WTC11 (cell line): Measurements from ENCODE around the gene CD209. TPM values are rescaled to one million over a fixed set of nuclear protein-coding genes. Genes with fewer than 3 reads are reported as not detected.
A peak's percentile ranks its signal among the peaks of the same experiment; 100 is the strongest.

Source experiments
- ATAC-seq: fragments of 200-7000 bp; cut with Tn5 transposase; 2 replicates; pipeline ENCODE4 v1.10.0; 2021; ENCODE audit warnings: mild to moderate bottlenecking, moderate library complexity
- CTCF ChIA-PET: fragments of 300-600 bp; sonication (Branson Sonifier 250); formaldehyde crosslinking; loops from one replicate; lab custom pipeline; 2021; ENCODE audit warnings: antibody characterized with exemption; lab: Charles Lee
- POLR2A ChIA-PET: fragments of 350-600 bp; sonication (Branson Sonifier 250); formaldehyde crosslinking; loops from one replicate; lab custom pipeline; 2021; ENCODE audit warnings: antibody characterized with exemption; lab: Charles Lee
- DNase-seq: peaks from one replicate; pipeline ENCODE4 v3.0.0; 2021; ENCODE audit warnings: low spot score
- H3K27ac Mint-ChIP-seq: 2 replicates; pipeline ENCODE4 v1.8.0; 2021; ENCODE audit warnings: mixed read lengths
- H3K27me3 Mint-ChIP-seq: 2 replicates; pipeline ENCODE4 v1.8.0; 2021; ENCODE audit warnings: low read depth, mild to moderate bottlenecking, moderate library complexity, mixed read lengths
- H3K36me3 Mint-ChIP-seq: 2 replicates; pipeline ENCODE4 v1.8.0; 2021; ENCODE audit warnings: mixed read lengths
- H3K4me1 Mint-ChIP-seq: 2 replicates; pipeline ENCODE4 v1.8.0; 2022; ENCODE audit warnings: mixed read lengths
- H3K4me3 Mint-ChIP-seq: 2 replicates; pipeline ENCODE4 v1.8.0; 2021; ENCODE audit warnings: mild to moderate bottlenecking, moderate library complexity, mixed read lengths
- H3K9me3 Mint-ChIP-seq: 2 replicates; pipeline ENCODE4 v1.8.0; 2021; ENCODE audit warnings: mixed read lengths
- ATF1 ChIP-seq: sonication (generic); formaldehyde crosslinking; IDR thresholded peaks from 2 replicates; pipeline ENCODE4 v1.8.1; 2023; ENCODE audit warnings: mild to moderate bottlenecking, moderate library complexity, missing genetic modification reagents
- EMX1 ChIP-seq: fragments of 250-450 bp; sonication (Bioruptor Pico); IDR thresholded peaks from 2 replicates; pipeline ENCODE4 v1.8.0; 2021; ENCODE audit warnings: mild to moderate bottlenecking
- GTF2I ChIP-seq: fragments of 250-450 bp; sonication (Bioruptor Pico); conservative IDR thresholded peaks from 2 replicates; pipeline ENCODE4 v1.4.0; 2021; ENCODE audit warnings: mild to moderate bottlenecking
- HMGA2 ChIP-seq: fragments of 250-450 bp; sonication (Bioruptor Pico); IDR thresholded peaks from 2 replicates; pipeline ENCODE4 v1.4.0; 2021; ENCODE audit warnings: mild to moderate bottlenecking, moderate library complexity
- MYBL2 ChIP-seq: sonication (generic); formaldehyde crosslinking; IDR thresholded peaks from 2 replicates; pipeline ENCODE4 v1.8.1; 2023; ENCODE audit warnings: mild to moderate bottlenecking, moderate library complexity, missing genetic modification reagents
- NR2C2 ChIP-seq: sonication (generic); formaldehyde crosslinking; IDR thresholded peaks from 2 replicates; pipeline ENCODE4 v1.8.0; 2022; ENCODE audit warnings: mild to moderate bottlenecking, missing genetic modification reagents
- SMAD3 ChIP-seq: sonication (generic); formaldehyde crosslinking; IDR thresholded peaks from 2 replicates; pipeline ENCODE4 v1.8.0; 2022; ENCODE audit warnings: missing genetic modification reagents, mild to moderate bottlenecking, borderline replicate concordance
- TCF7 ChIP-seq: sonication (generic); formaldehyde crosslinking; IDR thresholded peaks from 2 replicates; pipeline ENCODE4 v1.8.0; 2022; ENCODE audit warnings: mild to moderate bottlenecking, low read depth, missing genetic modification reagents, moderate library complexity
- TEAD1 ChIP-seq: sonication (generic); formaldehyde crosslinking; IDR thresholded peaks from 2 replicates; pipeline ENCODE4 v1.8.0; 2022; ENCODE audit warnings: mild to moderate bottlenecking, missing genetic modification reagents
- ZNF121 ChIP-seq: sonication (generic); formaldehyde crosslinking; IDR thresholded peaks from 2 replicates; pipeline ENCODE4 v1.8.0; 2023; ENCODE audit warnings: missing genetic modification reagents
- ZNF317 ChIP-seq: sonication (generic); formaldehyde crosslinking; IDR thresholded peaks from 2 replicates; pipeline ENCODE4 v1.8.1; 2023; ENCODE audit warnings: low read depth, mild to moderate bottlenecking, moderate library complexity, missing genetic modification reagents, borderline replicate concordance
- ZNF423 ChIP-seq: fragments of 250-450 bp; sonication (Bioruptor Pico); IDR thresholded peaks from 2 replicates; pipeline ENCODE4 v2.1.2; 2022; ENCODE audit warnings: mild to moderate bottlenecking, moderate library complexity
- total RNA-seq: library from RNA; stranded (reverse); gene quantifications from 3 replicates; pipeline ENCODE4 v1.2.3, GENCODE V29; 2021
- TF ChIP-seq, protein P1 (sequence below): sonication (generic); formaldehyde crosslinking; IDR thresholded peaks from 2 replicates; pipeline ENCODE4 v1.8.1; 2023; ENCODE audit warnings: mild to moderate bottlenecking, missing genetic modification reagents
- TF ChIP-seq, protein P2 (sequence below): sonication (generic); formaldehyde crosslinking; IDR thresholded peaks from 2 replicates; pipeline ENCODE4 v1.8.0; 2023; ENCODE audit warnings: missing genetic modification reagents, mild to moderate bottlenecking, borderline replicate concordance
- TF ChIP-seq, protein P3 (sequence below): sonication (generic); formaldehyde crosslinking; IDR thresholded peaks from 2 replicates; pipeline ENCODE4 v1.8.1; 2022; ENCODE audit warnings: low read depth, mild to moderate bottlenecking, moderate library complexity, missing genetic modification reagents, borderline replicate concordance
- TF ChIP-seq, protein P4 (sequence below): sonication (generic); formaldehyde crosslinking; IDR thresholded peaks from 2 replicates; pipeline ENCODE4 v1.8.0; 2022; ENCODE audit warnings: mild to moderate bottlenecking, missing genetic modification reagents

CD209 gene
- total RNA-seq, 1 experiment from 2014 or later, result not detected

DNA sequence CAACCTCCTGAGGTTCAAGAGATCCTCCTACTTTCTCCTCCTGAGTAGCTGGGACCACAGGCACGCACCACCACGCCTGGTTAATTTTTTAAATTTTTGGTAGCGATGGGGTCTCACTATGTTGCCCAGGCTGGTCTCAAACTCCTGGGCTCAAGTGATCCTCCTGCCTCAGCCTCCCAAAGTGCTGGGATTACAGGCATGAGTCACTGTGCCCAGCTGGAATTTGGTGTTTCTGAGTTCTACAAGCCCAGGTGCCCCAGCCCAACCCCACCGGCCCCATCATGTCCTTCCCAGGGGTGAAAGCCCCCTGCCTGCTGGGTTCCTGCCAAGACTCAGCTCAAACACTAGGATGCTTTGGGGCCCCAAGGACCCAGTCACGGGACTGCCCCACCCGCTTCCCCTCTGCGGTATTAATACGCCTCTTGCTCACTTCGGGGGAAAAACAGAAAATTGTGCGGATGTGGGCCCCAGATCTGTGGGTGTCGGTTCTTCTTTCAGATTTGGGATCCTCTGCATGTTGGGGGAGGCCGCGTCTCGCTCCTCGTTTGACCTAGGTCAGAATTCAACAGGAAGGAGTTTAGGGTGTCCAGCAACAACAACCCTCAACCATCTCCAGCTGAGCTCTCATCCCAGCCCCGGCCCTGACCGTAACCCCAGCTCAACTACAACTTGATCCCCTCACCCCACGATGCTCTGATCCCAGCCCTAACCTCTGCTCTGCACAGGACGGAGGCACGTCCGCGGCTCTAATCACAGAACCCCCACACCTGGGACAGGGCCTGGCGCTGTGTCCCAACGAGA, 41.7 kb downstream of the CD209 start:
- Mint-ChIP-seq H3K36me3 (no peaks in the 10 kb centered on the region), H3K4me3 (no peak overlapping the region), H3K9me3 (no peaks in the 10 kb centered on the region), H3K4me1 (no peaks in the 10 kb centered on the region), H3K27me3 (no peaks in the 10 kb centered on the region; the same call in 1 of the 2 replicates), H3K27ac (no peak overlapping the region)
- POLR2A ChIA-PET, result no interaction called here
- no peak for TF ChIP-seq TCF7
- TF ChIP-seq MYBL2 (CRISPR knock-in tag), result no peak
- TF ChIP-seq SMAD3 (CRISPR knock-in tag), result no peak
- peak; percentile 55 for TF ChIP-seq ZNF121 (CRISPR knock-in tag)
- no peak for TF ChIP-seq EMX1 (CRISPR knock-in tag)
- TF ChIP-seq GTF2I (CRISPR knock-in tag), result 0 out of 2 replicates have a peak, but pooled peaks have one; percentile 33
- no peak for TF ChIP-seq ATF1 (CRISPR knock-in tag)
- no peak for TF ChIP-seq ZNF423 (CRISPR knock-in tag)
- TF ChIP-seq NR2C2 (CRISPR knock-in tag), result no peak
- TF ChIP-seq TEAD1, result no peak
- no peak for DNase-seq
- CTCF ChIA-PET, result no interaction called here
- no peak for ATAC-seq

DNA sequence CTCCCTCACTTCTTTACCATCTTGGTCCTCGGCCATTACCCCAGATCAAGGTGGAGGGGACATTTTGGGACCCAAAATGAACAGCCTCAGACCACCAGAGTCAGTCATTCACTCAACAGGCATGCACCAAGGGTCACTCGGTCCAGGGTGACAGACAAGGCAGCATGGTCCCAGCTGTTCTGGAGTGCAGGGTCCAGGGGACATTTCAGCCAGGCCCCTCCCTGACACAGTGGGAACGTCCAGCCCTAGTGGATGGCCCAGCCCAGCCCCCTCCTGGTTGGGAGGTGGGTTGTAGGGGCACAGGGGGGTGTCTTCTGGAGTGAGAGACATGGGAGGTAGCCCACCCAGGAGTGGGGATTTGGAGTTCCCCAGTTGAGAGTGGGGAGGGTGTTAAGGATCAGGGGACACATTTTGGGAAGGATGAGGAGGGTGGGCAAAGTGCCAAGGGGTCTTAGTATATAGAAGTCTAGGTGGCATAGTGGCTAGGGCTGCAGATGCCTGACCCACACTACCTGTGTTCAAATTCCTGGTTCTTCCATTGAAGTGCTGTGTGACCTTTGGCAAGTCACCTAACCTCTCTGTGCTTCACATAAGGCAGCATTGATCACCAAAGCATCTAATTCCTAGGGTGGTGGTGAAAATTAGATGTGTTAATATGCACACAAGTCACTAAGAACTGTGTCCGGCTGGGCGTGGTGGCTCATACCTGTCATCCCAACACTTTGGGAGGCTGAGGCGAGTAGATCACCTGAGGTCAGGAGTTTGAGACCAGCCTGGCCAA, 42.9 kb downstream of the CD209 start:
- Mint-ChIP-seq H3K4me1 (no peaks in the 10 kb centered on the region), H3K9me3 (no peaks in the 10 kb centered on the region)
- TF ChIP-seq, protein P1, sequence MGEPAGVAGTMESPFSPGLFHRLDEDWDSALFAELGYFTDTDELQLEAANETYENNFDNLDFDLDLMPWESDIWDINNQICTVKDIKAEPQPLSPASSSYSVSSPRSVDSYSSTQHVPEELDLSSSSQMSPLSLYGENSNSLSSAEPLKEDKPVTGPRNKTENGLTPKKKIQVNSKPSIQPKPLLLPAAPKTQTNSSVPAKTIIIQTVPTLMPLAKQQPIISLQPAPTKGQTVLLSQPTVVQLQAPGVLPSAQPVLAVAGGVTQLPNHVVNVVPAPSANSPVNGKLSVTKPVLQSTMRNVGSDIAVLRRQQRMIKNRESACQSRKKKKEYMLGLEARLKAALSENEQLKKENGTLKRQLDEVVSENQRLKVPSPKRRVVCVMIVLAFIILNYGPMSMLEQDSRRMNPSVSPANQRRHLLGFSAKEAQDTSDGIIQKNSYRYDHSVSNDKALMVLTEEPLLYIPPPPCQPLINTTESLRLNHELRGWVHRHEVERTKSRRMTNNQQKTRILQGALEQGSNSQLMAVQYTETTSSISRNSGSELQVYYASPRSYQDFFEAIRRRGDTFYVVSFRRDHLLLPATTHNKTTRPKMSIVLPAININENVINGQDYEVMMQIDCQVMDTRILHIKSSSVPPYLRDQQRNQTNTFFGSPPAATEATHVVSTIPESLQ (CRISPR knock-in tag), result no peak
- TF ChIP-seq, protein P2, sequence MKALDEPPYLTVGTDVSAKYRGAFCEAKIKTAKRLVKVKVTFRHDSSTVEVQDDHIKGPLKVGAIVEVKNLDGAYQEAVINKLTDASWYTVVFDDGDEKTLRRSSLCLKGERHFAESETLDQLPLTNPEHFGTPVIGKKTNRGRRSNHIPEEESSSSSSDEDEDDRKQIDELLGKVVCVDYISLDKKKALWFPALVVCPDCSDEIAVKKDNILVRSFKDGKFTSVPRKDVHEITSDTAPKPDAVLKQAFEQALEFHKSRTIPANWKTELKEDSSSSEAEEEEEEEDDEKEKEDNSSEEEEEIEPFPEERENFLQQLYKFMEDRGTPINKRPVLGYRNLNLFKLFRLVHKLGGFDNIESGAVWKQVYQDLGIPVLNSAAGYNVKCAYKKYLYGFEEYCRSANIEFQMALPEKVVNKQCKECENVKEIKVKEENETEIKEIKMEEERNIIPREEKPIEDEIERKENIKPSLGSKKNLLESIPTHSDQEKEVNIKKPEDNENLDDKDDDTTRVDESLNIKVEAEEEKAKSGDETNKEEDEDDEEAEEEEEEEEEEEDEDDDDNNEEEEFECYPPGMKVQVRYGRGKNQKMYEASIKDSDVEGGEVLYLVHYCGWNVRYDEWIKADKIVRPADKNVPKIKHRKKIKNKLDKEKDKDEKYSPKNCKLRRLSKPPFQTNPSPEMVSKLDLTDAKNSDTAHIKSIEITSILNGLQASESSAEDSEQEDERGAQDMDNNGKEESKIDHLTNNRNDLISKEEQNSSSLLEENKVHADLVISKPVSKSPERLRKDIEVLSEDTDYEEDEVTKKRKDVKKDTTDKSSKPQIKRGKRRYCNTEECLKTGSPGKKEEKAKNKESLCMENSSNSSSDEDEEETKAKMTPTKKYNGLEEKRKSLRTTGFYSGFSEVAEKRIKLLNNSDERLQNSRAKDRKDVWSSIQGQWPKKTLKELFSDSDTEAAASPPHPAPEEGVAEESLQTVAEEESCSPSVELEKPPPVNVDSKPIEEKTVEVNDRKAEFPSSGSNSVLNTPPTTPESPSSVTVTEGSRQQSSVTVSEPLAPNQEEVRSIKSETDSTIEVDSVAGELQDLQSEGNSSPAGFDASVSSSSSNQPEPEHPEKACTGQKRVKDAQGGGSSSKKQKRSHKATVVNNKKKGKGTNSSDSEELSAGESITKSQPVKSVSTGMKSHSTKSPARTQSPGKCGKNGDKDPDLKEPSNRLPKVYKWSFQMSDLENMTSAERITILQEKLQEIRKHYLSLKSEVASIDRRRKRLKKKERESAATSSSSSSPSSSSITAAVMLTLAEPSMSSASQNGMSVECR (CRISPR knock-in tag), result no peak
- TF ChIP-seq HMGA2 (CRISPR knock-in tag) (no peak), EMX1 (CRISPR knock-in tag) (no peak), ZNF121 (CRISPR knock-in tag) (no peak), ZNF317 (no peak)
- TF ChIP-seq, protein P3, sequence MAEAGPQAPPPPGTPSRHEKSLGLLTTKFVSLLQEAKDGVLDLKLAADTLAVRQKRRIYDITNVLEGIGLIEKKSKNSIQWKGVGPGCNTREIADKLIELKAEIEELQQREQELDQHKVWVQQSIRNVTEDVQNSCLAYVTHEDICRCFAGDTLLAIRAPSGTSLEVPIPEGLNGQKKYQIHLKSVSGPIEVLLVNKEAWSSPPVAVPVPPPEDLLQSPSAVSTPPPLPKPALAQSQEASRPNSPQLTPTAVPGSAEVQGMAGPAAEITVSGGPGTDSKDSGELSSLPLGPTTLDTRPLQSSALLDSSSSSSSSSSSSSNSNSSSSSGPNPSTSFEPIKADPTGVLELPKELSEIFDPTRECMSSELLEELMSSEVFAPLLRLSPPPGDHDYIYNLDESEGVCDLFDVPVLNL (CRISPR knock-in tag), result no peak
- TF ChIP-seq, protein P4, sequence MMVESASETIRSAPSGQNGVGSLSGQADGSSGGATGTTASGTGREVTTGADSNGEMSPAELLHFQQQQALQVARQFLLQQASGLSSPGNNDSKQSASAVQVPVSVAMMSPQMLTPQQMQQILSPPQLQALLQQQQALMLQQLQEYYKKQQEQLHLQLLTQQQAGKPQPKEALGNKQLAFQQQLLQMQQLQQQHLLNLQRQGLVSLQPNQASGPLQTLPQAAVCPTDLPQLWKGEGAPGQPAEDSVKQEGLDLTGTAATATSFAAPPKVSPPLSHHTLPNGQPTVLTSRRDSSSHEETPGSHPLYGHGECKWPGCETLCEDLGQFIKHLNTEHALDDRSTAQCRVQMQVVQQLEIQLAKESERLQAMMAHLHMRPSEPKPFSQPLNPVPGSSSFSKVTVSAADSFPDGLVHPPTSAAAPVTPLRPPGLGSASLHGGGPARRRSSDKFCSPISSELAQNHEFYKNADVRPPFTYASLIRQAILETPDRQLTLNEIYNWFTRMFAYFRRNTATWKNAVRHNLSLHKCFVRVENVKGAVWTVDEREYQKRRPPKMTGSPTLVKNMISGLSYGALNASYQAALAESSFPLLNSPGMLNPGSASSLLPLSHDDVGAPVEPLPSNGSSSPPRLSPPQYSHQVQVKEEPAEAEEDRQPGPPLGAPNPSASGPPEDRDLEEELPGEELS, result no peak
- TF ChIP-seq, all 79 proteins: peak for 0
- no peak overlapping the region for H3K4me3 Mint-ChIP-seq
- no peak overlapping the region for H3K27ac Mint-ChIP-seq
- POLR2A ChIA-PET, result no interaction called here
- CTCF ChIA-PET, result no interaction called here
- DNase-seq (no peak), ATAC-seq (no peak)
- peaks cover 2% of the 10 kb centered on the region; the same call in 1 of the 2 replicates for H3K27me3 Mint-ChIP-seq
- H3K36me3 Mint-ChIP-seq, result no peaks in the 10 kb centered on the region
